GM19193 (cell line): ENCODE data around the gene SMIM38.

ENCODE experiments used
- POLR2A ChIP-seq: IDR thresholded peaks from 4 replicates; pipeline ENCODE4 v1.6.1; 2011; ENCODE audit not compliant: insufficient read depth, insufficient read length; ENCODE audit errors: extremely low read depth

SMIM38 gene

GRCh38 chr11:69178819-69179482 is 23.2 kb downstream of the SMIM38 start:
- no peak for TF ChIP-seq POLR2A

- TF ChIP-seq POLR2A, result no peak
Observed at GRCh38 chr11:69180226-69180625, 24.5 kb downstream of the SMIM38 start.

GRCh38 chr11:69180726-69181125 is 25.0 kb downstream of the SMIM38 start:
- no peak for TF ChIP-seq POLR2A

GRCh38 chr11:69183613-69184012 is 27.9 kb downstream of the SMIM38 start:
- TF ChIP-seq POLR2A, result no peak

- no peak for TF ChIP-seq POLR2A
Observed at GRCh38 chr11:69186316-69187260, 30.9 kb downstream of the SMIM38 start.

GRCh38 chr11:69187540-69188065 is 31.9 kb downstream of the SMIM38 start:
- TF ChIP-seq POLR2A, result no peak

- TF ChIP-seq POLR2A, result no peak
Observed at GRCh38 chr11:69189059-69189458, 33.3 kb downstream of the SMIM38 start.

GRCh38 chr11:69190796-69191536 is 35.2 kb downstream of the SMIM38 start:
- no peak for TF ChIP-seq POLR2A

- TF ChIP-seq POLR2A, result no peak
Observed at GRCh38 chr11:69192301-69192721, 36.6 kb downstream of the SMIM38 start.

GRCh38 chr11:69193151-69193550 is 37.4 kb downstream of the SMIM38 start:
- TF ChIP-seq POLR2A, result no peak

GRCh38 chr11:69193629-69194028 is 37.9 kb downstream of the SMIM38 start:
- no peak for TF ChIP-seq POLR2A

- no peak for TF ChIP-seq POLR2A
Observed at GRCh38 chr11:69194396-69194795, 38.7 kb downstream of the SMIM38 start.

- no peak for TF ChIP-seq POLR2A
Observed at GRCh38 chr11:69194956-69195355, 39.2 kb downstream of the SMIM38 start.

GRCh38 chr11:69195824-69196782 is 40.4 kb downstream of the SMIM38 start:
- TF ChIP-seq POLR2A, result no peak
